DOHH2 (cell line): ENCODE results near the gene HDLBP.

Experiments used
- H3F3A ChIP-seq: fragments of 200-600 bp; sonication (generic), shearing (Covaris generic); 2 replicates; pipeline ENCODE4 v1.6.0; 2016; ENCODE audit warnings: antibody characterized with exemption, mild to moderate bottlenecking; ENCODE audit not compliant: control insufficient read depth, insufficient read depth
- H3K27ac ChIP-seq: fragments of 200-600 bp; sonication (generic); 2 replicates; pipeline ENCODE4 v1.5.1; 2014; ENCODE audit warnings: low read depth, mild to moderate bottlenecking, low read length, moderate library complexity
- H3K27me3 ChIP-seq: fragments of 200-600 bp; sonication (generic); 2 replicates; pipeline ENCODE4 v1.6.1; 2014; ENCODE audit warnings: mild to moderate bottlenecking, low read length, mixed read lengths; ENCODE audit not compliant: control insufficient read depth
- H3K36me3 ChIP-seq: fragments of 200-600 bp; sonication (generic); 2 replicates; pipeline ENCODE4 v1.6.1; 2014; ENCODE audit warnings: mild to moderate bottlenecking, low read length, moderate library complexity, mixed read lengths; ENCODE audit not compliant: control insufficient read depth
- H3K4me1 ChIP-seq: fragments of 200-600 bp; sonication (generic); 2 replicates; pipeline ENCODE4 v1.6.1; 2014; ENCODE audit warnings: mild to moderate bottlenecking, low read length, mixed read lengths; ENCODE audit not compliant: control insufficient read depth
- H3K4me2 ChIP-seq: fragments of 200-600 bp; sonication (generic); 2 replicates; pipeline ENCODE4 v1.6.0; 2014; ENCODE audit warnings: mild to moderate bottlenecking, low read length, moderate library complexity
- H3K4me3 ChIP-seq: fragments of 200-600 bp; sonication (generic); 2 replicates; pipeline ENCODE4 v1.5.1; 2014; ENCODE audit warnings: mild to moderate bottlenecking, low read length, mixed read lengths
- H3K79me2 ChIP-seq: fragments of 200-600 bp; sonication (generic); 2 replicates; pipeline ENCODE4 v1.6.1; 2014; ENCODE audit warnings: mild to moderate bottlenecking, low read length, mixed read lengths; ENCODE audit not compliant: control insufficient read depth
- H3K9me2 ChIP-seq: fragments of 200-600 bp; sonication (generic); replicated peaks from 2 replicates; pipeline ENCODE4 v1.6.1; 2014; ENCODE audit warnings: mild to moderate bottlenecking, low read length, mixed read lengths; ENCODE audit not compliant: control insufficient read depth
- H3K9me3 ChIP-seq: fragments of 200-600 bp; sonication (generic); 2 replicates; pipeline ENCODE4 v1.6.1; 2014; ENCODE audit warnings: antibody characterized with exemption, low read length, mixed read lengths; ENCODE audit not compliant: control insufficient read depth, insufficient read depth
- H4K20me1 ChIP-seq: fragments of 200-600 bp; sonication (generic); 2 replicates; pipeline ENCODE4 v1.6.0; 2014; ENCODE audit warnings: low read depth, mild to moderate bottlenecking, antibody characterized with exemption, low read length, moderate library complexity; ENCODE audit not compliant: control insufficient read depth, insufficient read depth
- EZH2phosphoT487 ChIP-seq: fragments of 200-600 bp; sonication (generic); IDR thresholded peaks from 2 replicates; pipeline ENCODE4 v1.6.1; 2017; ENCODE audit warnings: borderline replicate concordance, mild to moderate bottlenecking, antibody characterized with exemption, low read length, moderate library complexity, mixed read lengths
- TF ChIP-seq, protein P1 (sequence below): fragments of 200-600 bp; sonication (generic); IDR thresholded peaks from one replicate; pipeline ENCODE4 v1.5.1; 2014; ENCODE audit warnings: antibody characterized with exemption, mild to moderate bottlenecking, low read depth, low read length; ENCODE audit not compliant: poor library complexity, severe bottlenecking

HDLBP gene

DNA sequence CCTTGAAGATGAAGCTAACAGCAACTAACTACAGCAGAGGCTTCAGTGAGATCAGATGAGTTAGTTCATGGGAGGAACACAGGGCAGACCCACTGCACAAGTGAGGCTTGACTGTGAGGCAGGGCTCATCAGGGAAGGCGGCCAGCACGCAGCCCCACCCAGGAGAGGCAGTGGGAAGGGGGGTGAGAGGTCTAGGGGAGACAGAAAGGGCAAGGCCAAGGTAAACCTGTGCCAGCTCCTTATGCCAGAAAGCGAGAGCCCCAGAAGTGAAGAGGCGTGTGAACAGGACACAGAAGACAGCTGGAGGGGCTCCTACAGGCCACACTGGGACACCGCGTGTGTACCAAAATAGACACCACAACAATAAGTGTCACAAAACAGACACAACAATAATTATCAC lies 78.4 kb downstream of the HDLBP start:
- Histone ChIP-seq H3K9me3 (no peaks in the 10 kb centered on the region), H3F3A (no peaks in the 10 kb centered on the region), H3K9me2 (no peaks in the 10 kb centered on the region), H3K36me3 (peaks cover 91% of the 10 kb centered on the region), H3K4me1 (no peaks in the 10 kb centered on the region), H3K4me2 (no peak overlapping the region), H3K27ac (no peak overlapping the region), H3K27me3 (no peaks in the 10 kb centered on the region), H3K4me3 (no peak overlapping the region), H3K79me2 (no peaks in the 10 kb centered on the region), H4K20me1 (no peaks in the 10 kb centered on the region)
- no peak for TF ChIP-seq EZH2phosphoT487
- TF ChIP-seq, protein P1, sequence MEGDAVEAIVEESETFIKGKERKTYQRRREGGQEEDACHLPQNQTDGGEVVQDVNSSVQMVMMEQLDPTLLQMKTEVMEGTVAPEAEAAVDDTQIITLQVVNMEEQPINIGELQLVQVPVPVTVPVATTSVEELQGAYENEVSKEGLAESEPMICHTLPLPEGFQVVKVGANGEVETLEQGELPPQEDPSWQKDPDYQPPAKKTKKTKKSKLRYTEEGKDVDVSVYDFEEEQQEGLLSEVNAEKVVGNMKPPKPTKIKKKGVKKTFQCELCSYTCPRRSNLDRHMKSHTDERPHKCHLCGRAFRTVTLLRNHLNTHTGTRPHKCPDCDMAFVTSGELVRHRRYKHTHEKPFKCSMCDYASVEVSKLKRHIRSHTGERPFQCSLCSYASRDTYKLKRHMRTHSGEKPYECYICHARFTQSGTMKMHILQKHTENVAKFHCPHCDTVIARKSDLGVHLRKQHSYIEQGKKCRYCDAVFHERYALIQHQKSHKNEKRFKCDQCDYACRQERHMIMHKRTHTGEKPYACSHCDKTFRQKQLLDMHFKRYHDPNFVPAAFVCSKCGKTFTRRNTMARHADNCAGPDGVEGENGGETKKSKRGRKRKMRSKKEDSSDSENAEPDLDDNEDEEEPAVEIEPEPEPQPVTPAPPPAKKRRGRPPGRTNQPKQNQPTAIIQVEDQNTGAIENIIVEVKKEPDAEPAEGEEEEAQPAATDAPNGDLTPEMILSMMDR, result no peak

GRCh38 chr2:241235859-241236593 lies 79.4 kb downstream of the HDLBP start:
- Histone ChIP-seq H3K36me3 (peaks cover 91% of the 10 kb centered on the region), H4K20me1 (no peaks in the 10 kb centered on the region), H3K27me3 (no peaks in the 10 kb centered on the region), H3K79me2 (no peaks in the 10 kb centered on the region), H3K4me3 (no peak overlapping the region), H3K9me2 (no peaks in the 10 kb centered on the region), H3K9me3 (no peaks in the 10 kb centered on the region), H3K4me1 (no peaks in the 10 kb centered on the region), H3K4me2 (no peak overlapping the region), H3F3A (no peaks in the 10 kb centered on the region), H3K27ac (no peak overlapping the region)
- TF ChIP-seq EZH2phosphoT487, result no peak
- TF ChIP-seq, protein P1, result no peak

GRCh38 chr2:241234962-241235740 lies 80.3 kb downstream of the HDLBP start:
- peaks cover 91% of the 10 kb centered on the region for H3K36me3 ChIP-seq
- TF ChIP-seq, protein P1, result no peak
- no peak for TF ChIP-seq EZH2phosphoT487
- H4K20me1 ChIP-seq, result no peaks in the 10 kb centered on the region
- H3K4me3 ChIP-seq, result no peak overlapping the region
- H3K27ac ChIP-seq, result no peak overlapping the region
- H3K4me1 ChIP-seq, result no peaks in the 10 kb centered on the region
- H3K9me3 ChIP-seq, result no peaks in the 10 kb centered on the region
- H3F3A ChIP-seq, result no peaks in the 10 kb centered on the region
- H3K79me2 ChIP-seq, result no peaks in the 10 kb centered on the region
- no peak overlapping the region for H3K4me2 ChIP-seq
- H3K9me2 ChIP-seq, result no peaks in the 10 kb centered on the region
- no peaks in the 10 kb centered on the region for H3K27me3 ChIP-seq
